ENCODE data around the gene MARVELD1. TPM values are rescaled to one million over a fixed set of nuclear protein-coding genes. Genes with fewer than 3 reads are reported as not detected.

MARVELD1 gene
- total and polyA plus RNA-seq, 4 donors, result 15.7 to 57.9 (median 24.1) TPM

- H3K4me1 ChIP-seq (ENCODE audit: control insufficient read depth in 5 of 5, insufficient read depth in 5 of 5, low read length in 5 of 5), result peaks cover 0 to 14% (median 4%) of the 10 kb centered on the region in 5 donors
- 74 to 92% methylated on average over 12 of the region's 12 CpGs for WGBS, 2 donors
- H3K9ac ChIP-seq (ENCODE audit: insufficient read depth in 1 of 2, low read length in 2 of 2), result no peak overlapping the region
- no peak overlapping the region for H3K4me3 ChIP-seq
- H3K36me3 ChIP-seq (ENCODE audit: control insufficient read depth in 4 of 4, insufficient read depth in 4 of 4, low read length in 4 of 4), result peaks cover 0 to 9% (median 0%) of the 10 kb centered on the region in 4 donors
- no peak for TF ChIP-seq CTCF (IDR thresholded peaks at IDR 0.05; ENCODE audit: control extremely low read depth, extremely low read depth)
- no peak overlapping the region for H3K27ac ChIP-seq (ENCODE audit: low read depth in 1 of 2, low read length in 1 of 2)
- H3K27me3 ChIP-seq (ENCODE audit: control insufficient read depth in 3 of 3, insufficient read depth in 3 of 3, low read length in 2 of 3), result no peaks in the 10 kb centered on the region
- ATAC-seq (ENCODE audit: insufficient read depth, low FRiP score) (no peak), DNase-seq (no peak)
- H3K9me3 ChIP-seq (ENCODE audit: control insufficient read depth in 4 of 4, insufficient read depth in 3 of 4, low read length in 3 of 4), result no peaks in the 10 kb centered on the region
Measured at GRCh38 chr10:97721871-97722780, 8.6 kb downstream of the MARVELD1 start.

- WGBS, 2 donors, result 91 to 95% methylated on average over 3 of the region's 3 CpGs
- Histone ChIP-seq H3K27me3 (ENCODE audit: control insufficient read depth in 3 of 3, insufficient read depth in 3 of 3, low read length in 2 of 3) (no peaks in the 10 kb centered on the region), H3K36me3 (ENCODE audit: control insufficient read depth in 4 of 4, insufficient read depth in 4 of 4, low read length in 4 of 4) (peaks cover 0 to 1% (median 0%) of the 10 kb centered on the region in 4 donors), H3K9ac (ENCODE audit: insufficient read depth in 1 of 2, low read length in 2 of 2) (no peak overlapping the region), H3K27ac (ENCODE audit: low read depth in 1 of 2, low read length in 1 of 2) (no peak overlapping the region), H3K4me3 (no peak overlapping the region), H3K9me3 (ENCODE audit: control insufficient read depth in 4 of 4, insufficient read depth in 3 of 4, low read length in 3 of 4) (no peaks in the 10 kb centered on the region), H3K4me1 (ENCODE audit: control insufficient read depth in 5 of 5, insufficient read depth in 5 of 5, low read length in 5 of 5) (peaks cover 0 to 14% (median 2%) of the 10 kb centered on the region in 5 donors)
- ATAC-seq (ENCODE audit: insufficient read depth, low FRiP score) (no peak), DNase-seq (no peak)
- TF ChIP-seq CTCF (IDR thresholded peaks at IDR 0.05; ENCODE audit: control extremely low read depth, extremely low read depth), result no peak
Measured at GRCh38 chr10:97723001-97723400, 9.5 kb downstream of the MARVELD1 start.

GRCh38 chr10:97724341-97724941 lies 10.9 kb downstream of the MARVELD1 start:
- Histone ChIP-seq H3K27me3 (ENCODE audit: control insufficient read depth in 3 of 3, insufficient read depth in 3 of 3, low read length in 2 of 3) (no peaks in the 10 kb centered on the region), H3K4me3 (no peak overlapping the region), H3K4me1 (ENCODE audit: control insufficient read depth in 5 of 5, insufficient read depth in 5 of 5, low read length in 5 of 5) (peaks cover 0 to 8% (median 0%) of the 10 kb centered on the region in 5 donors), H3K27ac (ENCODE audit: low read depth in 1 of 2, low read length in 1 of 2) (no peak overlapping the region), H3K9me3 (ENCODE audit: control insufficient read depth in 4 of 4, insufficient read depth in 3 of 4, low read length in 3 of 4) (no peaks in the 10 kb centered on the region), H3K9ac (ENCODE audit: insufficient read depth in 1 of 2, low read length in 2 of 2) (no peak overlapping the region), H3K36me3 (ENCODE audit: control insufficient read depth in 4 of 4, insufficient read depth in 4 of 4, low read length in 4 of 4) (no peaks in the 10 kb centered on the region)
- 58 to 64% methylated on average over 5 of the region's 5 CpGs for WGBS, 2 donors
- TF ChIP-seq CTCF (IDR thresholded peaks at IDR 0.05; ENCODE audit: control extremely low read depth, extremely low read depth), result no peak
- DNase-seq (no peak), ATAC-seq (ENCODE audit: insufficient read depth, low FRiP score) (no peak)
